SIG-M5 treated with dmso at 0.1 percent for 504 hours (cell line): ENCODE data around the gene PIP5K1A.

Source experiments
- DNase-seq: peaks from one replicate; lab custom pipeline; 2025; ENCODE audit not compliant: unreplicated experiment; lab: John Stamatoyannopoulos, UW

Gene PIP5K1A

DNA sequence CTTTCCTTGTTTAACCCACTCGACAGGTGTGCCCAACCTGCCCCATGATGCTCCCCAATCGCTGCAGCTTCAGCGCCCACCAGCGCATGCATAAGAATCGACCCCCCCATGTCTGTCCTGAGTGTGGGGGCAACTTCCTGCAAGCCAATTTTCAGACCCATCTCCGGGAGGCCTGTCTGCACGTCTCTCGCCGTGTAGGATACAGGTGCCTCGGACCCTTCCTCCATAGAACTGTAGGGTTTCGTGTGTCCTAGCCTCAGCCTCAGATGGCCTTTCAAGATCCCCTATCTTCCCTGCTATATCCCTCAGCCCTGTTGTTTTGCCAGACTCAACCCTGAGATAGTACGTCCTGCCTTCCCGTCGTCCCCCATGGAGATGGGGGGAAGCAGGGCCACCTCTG is 90.2 kb downstream of the PIP5K1A start:
- no peak for DNase-seq

DNA sequence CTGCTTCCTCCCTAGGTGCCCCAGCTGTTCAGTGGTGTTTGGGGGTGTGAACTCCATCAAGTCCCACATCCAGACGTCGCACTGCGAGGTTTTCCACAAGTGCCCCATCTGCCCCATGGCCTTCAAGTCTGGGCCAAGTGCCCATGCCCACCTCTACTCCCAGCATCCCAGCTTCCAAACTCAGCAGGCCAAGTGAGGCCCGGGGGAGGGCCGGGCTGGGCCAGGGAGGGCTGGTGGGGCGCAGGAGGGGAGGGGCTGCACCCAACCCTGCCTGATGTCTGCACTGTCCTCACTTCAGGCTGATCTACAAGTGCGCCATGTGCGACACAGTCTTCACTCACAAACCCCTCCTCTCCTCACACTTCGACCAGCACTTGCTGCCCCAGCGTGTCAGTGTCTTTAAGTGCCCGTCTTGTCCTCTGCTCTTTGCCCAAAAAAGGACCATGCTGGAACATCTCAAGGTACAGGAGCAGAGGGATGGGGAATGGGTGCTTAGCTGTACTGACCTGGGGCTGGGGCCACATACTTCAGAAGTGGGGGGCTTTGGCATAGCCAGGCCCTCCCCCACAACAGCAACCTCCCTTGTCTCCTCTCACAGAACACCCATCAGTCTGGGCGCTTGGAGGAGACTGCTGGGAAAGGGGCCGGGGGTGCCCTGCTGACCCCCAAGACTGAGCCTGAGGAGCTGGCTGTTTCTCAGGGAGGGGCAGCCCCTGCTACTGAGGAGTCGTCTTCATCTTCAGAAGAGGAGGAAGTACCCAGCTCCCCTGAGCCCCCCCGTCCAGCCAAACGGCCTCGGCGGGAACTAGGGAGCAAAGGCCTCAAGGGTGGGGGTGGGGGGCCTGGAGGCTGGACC is 91.0 kb downstream of the PIP5K1A start:
- no peak for DNase-seq

GRCh38 chr1:151289991-151290708 is 91.8 kb downstream of the PIP5K1A start:
- DNase-seq, result no peak

DNA sequence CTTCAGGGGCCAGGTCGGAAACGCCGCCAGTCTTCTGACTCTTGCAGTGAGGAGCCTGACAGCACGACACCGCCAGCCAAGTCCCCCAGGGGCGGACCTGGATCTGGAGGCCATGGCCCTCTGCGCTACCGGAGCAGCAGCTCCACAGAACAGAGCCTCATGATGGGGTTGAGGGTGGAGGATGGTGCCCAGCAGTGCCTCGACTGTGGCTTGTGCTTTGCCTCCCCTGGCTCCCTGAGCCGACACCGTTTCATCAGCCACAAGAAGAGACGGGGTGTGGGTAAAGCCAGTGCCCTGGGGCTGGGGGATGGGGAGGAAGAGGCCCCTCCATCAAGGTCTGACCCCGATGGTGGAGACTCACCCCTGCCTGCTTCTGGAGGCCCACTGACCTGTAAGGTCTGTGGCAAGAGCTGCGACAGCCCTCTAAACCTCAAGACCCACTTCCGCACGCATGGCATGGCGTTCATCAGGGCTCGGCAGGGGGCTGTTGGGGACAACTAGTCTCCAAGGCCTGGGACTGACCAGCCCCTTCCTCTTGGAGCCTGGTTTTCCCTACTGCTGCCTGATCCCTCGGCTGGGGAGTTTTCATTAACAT is 92.5 kb downstream of the PIP5K1A start:
- no peak for DNase-seq

DNA sequence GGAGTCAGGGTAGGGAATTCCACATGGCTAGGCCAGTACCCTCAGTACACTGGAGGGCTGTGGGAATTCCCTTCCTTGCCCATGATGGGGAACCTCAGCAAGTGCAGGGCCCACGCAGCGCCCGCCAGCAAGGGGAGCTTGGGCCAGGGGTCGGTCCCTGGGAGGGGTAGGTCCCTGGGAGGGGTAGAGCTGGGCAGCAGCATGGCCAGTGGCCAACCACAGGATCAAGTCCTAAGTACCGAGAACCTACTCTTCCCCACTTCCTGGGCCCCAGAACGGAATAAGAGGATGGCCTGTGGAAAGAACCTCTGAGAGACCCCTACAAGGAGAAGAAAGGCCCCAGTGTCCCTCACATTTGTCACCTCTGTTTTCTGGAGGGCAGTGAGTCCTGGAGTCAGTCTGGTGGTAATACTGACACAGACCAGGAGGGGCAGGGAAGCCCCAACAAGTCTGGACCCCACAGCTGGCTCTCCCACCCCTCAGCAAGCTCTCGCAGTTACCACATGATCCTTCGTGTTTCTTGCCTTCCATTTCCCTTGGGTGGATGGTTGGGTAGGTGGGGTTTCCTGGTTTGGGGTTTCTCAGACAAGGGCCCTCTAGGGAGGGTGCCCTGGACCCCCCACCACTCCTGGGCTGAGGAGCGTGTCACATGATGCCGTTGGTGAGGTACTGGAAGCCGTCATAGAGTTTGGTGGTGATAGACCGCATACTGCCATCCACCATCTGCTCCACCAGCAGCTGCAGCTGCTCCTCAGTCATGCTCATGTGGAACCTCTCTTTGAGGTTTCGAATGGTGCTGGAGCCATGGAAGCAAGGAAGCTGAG is 94.1 kb downstream of the PIP5K1A start:
- no peak for DNase-seq

DNA sequence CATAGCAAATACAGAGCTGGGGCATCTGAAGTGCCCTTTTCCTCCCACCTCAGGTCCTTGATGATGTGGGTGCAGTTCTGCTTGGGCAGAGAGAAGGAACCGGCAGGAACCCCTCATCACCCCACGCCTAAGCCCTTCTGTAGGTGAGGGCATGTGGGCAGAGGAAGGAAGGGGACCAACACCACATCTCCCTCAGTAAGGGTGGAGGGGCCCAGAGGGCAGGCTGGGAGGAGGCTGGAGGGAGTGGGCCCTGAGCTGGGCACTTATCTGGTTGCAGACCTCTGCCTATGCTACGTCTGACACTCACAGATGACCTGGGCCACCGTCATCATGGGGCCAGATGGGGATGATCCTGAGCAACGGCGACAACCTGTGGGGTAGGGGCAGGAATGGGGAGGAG is 94.7 kb downstream of the PIP5K1A start:
- no peak for DNase-seq

- no peak for DNase-seq
These were observed 96.5 kb downstream of the PIP5K1A start for GRCh38 chr1:151294742-151295462.
